Fibroblast of skin of left biceps (primary cell): Measurements from ENCODE around the gene NCAPD3.

Source experiments
- DNase-seq, 2 experiments: peaks; one replicate each; pipeline ENCODE4 v3.0.0-alpha.2; 2013; ENCODE audit warnings: low read depth in 2 of 2

NCAPD3 gene

DNA sequence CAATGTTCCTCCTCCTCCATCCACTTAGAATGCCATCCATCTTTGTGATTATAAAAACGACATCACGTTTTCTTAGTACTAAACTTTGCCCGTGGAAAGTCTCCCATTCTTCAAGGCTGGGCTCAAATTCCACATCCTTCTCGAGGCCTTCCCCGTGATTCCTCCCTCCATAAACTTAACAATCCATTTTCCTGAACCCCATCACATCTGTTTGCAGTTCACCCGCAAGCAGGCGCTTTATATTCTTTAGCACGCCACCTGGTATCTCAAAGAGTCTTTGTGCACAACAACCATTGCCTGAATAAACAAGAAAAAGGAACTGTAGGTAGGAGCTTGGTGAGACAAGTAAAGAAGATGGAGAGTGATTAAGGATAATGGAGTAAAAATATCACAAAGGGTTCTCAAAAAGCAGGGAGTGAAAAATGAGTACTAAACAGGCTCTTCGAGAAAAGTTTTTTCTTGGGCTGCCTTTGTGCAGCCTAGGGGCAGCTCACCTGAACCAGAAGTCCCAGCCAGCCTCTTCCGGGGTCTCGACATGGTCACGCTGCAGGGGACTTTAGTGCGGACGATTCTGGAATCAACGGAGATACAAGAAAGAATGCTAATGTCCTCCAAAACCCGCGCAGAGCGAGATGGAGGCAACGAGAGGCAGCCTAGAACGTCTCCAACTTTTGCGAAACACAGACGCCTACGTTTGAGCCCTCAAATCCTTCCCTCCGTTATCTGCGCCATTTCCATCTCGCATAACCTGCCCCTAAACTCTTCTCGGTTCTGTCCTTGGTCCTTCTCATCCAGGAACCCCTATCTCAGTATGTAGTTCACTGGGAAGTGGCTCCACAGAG, 28.8 kb upstream of the NCAPD3 start:
- no peak for DNase-seq

DNA sequence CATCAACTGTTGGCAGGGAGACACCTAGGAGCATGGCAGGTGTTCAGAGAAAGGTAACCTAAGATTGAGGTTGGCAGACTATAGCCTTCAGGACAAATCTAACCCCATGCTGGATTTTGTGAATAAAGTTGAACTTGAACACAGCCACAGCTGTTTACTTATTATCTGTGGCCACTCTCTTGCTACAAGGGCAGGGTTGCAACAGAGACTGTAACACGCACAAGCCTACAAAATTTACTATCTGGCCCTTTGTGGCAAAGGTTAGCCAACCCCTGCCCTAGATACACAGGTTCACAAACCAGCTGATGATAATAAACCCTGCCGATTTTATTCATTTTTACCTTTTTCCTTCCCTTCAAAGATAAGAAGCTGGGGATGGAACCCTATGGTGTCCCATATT, 26.9 kb upstream of the NCAPD3 start:
- DNase-seq = no peak

DNA sequence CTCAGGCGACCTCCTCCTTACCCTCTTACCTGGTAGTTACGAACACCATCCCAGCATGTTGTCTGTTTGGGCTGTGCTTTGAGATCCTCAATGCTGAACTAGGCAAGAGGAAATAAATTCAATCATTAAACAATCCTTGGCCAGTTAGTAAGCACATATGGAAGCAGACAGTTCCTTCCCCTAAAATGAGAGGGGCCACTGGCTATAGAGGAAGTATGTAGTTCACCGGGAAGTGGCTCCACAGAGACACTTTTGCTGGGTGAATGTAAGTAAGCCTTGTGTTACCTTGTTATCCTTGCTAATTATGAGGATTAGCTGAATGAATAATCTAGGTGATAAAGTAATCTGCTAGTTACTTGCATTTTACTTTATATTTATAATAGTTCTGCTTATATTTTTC, 26.5 kb upstream of the NCAPD3 start:
- DNase-seq = no peak

DNA sequence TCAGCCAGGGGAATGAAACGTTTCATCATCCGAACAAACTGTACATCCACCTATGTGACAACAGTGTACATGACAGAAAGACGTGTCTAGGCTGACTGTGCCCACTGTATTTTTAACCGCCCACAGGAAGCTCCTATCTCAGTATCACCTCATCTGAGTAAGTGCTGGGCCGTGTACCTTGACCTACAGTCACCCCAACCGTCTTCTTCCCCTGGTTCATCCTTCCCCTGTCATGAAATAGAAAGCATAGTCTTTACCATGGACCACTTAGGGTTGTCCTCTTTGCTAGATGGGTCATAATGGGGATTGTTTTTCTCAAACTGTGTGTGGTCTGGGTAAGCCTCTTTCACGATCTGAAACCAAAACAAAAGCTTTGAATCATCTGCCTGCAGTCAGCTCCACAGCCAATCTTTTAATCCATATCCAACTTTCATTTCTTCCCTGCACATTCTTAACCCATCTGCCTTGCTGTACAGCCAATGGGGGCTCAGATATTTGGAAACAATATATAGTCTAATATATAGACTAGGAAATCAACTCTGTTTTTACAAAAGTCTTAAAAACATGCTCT, 25.2 kb upstream of the NCAPD3 start:
- DNase-seq = no peak

DNA sequence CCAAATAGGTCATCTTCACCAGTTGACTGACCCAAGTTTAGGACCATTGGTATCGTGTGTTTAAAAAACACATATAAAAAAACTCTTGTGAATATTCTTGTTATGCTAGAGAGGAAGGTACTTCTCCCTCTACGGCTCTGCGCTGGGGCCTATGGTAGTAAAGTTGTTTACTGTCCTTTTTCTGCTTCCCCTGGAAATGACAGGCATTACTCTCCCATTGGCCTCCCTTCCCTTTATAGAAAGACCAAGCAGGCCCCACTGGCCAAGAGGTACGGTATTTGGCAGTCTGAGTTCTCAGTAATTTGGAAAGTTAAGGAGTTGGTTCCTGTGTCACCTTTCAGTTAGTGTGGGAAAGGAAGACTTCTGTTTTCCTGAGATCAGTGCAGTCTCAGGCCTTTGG, 22.9 kb upstream of the NCAPD3 start:
- no peak for DNase-seq

DNA sequence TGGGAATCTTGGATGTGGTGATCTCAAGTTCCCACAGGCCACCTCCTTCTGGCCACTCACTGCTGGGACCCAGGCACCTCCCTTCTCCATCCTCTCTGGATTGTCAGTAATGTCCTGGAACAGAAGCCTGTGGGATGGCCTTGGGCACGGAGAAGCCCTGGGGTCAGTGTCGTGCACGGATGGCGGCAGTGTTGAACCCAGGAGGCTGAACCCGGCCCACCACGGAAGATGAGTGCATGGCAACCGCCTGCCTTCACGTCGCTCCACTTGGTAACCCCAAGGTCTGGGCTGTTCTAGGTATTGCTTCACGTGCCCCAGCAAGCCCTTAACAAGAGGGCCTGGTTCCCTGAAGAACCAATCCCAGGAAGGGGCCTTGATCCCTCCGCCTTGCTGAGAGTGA, 22.3 kb upstream of the NCAPD3 start:
- DNase-seq = no peak

DNA sequence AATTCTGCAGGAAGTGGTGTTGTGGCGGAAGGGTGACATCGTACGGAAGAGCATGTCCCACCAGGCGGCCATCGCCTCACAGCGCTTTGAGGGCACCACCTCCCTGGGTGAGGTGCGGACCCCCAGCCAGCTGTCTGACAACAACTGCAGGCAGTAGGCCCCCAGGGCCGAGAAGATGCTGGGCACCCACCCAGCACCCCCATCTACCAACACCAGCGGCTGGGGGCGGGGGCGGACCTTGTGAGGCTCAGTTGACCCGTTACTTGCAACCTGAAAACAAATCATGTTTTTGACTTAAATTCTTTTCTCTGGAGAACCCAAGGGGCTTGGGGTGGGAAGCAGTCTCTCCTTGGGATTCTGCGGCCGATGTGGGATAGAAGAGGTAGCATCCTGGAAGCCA, 21.7 kb upstream of the NCAPD3 start:
- no peak for DNase-seq

DNA sequence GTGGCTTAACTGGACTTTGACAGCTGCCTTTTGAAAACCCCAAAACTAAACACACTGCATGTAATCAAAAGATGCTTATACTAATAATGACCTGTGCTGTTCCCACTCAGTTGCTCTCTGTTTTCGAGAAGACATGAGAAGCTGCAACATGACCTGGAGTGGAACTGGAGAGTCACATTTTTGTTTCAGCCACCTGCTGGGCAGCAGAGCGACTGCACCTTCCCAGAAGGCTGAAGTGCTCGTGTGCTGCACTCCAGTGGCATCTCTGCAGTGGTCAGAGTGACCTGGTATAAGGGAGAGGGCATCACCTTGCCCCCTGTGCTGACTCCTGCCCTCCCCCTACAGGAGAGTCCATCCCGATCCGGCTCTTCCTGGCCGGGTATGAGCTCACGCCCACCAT, 20.8 kb upstream of the NCAPD3 start:
- no peak for DNase-seq

DNA sequence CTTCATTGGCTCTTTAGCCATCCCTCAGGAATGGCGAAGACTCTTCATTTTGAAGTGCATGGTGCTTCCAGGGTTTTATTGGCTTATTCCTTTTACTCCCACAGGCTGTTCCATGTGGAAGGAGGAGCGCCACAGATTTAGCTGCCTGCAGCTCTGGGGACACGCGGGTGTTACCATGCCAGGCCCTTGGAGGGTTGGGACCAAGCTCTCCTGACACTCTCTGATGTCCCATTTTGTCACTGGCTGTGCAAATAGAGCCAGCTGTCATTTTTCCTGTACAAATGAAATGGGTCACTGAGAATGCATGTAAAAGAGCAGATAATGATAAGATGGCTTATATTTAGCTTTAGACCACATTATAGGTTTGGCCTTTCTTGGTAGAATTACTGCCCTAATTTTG, 20.1 kb upstream of the NCAPD3 start:
- DNase-seq = no peak

DNA sequence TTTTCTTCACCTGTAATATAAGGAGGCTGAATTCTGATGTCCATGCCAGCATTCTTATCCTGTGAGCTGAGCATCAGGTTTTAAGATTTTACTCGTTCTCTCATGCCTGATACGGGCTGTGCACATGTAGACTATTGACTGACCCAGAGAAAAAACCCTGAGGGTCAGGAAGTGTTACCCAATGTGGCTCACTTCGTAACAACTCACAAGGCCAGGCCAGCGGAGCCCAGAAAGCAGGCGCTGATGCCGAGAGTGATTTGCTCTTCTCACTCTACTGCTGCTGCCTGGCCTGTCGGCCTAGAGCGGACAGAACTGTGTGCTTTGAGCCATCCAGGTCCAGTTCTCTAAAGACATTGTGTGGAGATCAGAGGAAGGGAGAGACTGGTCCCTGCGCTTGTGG, 18.6 kb upstream of the NCAPD3 start:
- no peak for DNase-seq

DNA sequence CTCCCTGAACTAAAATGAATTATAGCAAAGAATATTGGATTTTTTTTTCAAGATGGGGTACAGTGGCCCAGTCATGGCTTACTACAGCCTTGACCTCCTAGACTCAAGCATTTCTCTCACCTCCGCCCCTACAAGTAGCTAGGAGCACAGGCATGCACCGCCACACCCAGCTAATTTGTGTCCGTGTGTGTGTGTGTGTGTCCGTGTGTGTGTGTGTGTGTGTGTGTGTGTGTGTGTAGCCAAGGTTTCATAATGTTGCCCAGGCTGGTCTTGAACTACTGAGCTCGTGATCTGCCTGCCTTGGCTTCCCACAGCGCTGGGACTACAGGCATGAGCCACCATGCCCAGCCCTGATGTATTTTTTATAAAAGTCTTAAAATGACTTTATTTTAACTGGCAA, 16.8 kb upstream of the NCAPD3 start:
- DNase-seq = no peak

DNA sequence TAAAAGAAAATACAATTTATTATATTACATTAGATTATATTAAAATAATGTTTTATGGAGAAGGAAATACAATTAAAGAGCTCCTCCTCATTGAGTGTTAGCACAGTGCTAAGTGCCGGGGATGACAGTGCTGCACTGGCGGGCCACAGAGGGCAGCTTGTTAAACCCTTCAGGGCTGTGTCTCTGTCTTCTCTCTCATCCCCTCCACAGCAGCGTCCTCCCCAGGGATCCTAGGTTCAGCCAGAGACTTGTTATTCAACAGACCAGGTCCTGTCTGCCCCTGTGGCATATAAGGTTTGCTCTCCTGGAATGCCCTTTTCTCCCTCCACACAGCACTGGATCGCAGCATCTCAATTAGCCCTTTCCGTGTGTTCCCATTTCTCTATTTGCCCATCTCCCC, 15.2 kb upstream of the NCAPD3 start:
- no peak for DNase-seq

DNA sequence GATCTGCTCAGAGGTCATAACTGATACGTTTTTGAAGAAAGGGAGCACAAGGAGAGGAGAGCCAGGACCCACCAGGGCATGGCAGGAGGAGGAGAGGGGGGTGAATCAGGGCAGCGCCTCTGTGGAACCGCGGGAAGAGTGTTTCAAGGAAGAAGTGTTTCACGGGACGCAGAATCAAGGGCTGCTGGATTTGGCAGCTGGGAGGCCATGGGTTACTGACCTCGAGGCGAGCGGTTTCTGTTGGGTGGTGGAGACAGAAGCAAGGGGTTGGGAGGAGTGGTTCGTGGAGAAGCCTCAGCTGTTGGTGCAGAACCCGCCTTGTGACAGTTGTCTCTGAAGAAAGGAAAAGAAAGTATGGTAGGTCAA, 13.8 kb upstream of the NCAPD3 start:
- no peak for DNase-seq

DNA sequence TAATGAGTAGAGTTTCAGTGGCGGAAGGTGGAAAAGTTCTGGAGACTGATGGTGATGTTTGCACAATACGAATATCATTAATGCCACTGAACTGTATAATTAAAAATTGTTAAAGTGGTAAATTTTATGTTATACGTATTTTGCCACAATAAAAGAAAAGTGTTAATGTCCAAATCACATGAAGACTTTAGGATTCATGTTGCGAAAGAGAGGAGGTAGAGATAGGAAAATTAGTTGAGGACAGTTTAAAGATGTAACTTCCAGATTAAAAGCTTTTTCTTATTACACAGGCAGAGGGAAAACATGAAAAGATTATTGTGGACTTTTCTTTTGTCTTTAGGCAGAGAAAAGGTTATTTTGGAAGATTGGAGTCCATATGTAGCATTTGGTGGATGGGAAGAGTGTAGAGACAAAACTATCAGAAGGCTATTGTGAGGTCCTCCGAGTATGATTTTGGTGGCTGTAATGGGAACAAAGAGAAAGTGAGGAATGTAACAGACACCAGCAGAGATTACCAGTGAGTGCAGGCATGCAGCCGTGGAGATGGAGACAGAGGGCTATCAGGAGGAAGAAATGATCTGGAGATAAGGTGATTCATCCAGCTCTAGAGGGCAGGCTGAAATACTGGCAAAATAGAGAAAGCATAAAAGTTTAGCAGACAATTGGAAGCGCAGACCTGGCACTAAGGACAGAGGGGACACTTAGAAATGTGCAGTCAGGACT, 13.2 kb upstream of the NCAPD3 start:
- no peak for DNase-seq

DNA sequence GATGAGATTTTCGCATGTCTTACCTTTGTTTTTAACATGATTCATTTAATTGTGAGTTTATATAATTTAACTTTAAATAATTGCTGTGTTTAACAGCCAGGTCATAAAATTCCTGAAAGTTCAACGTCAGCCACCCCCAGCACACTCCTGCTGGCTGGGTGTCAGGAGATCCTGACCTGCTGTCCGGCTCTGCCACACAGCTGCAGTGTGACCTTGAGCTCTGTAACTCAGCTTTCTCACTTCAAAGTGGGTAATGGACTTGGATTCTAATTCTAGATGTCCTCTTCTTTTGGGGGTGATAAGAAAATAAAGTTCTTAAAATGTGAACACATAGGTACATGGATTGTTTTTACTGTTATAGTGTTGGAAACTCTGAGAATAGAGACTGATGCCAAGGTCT, 11.6 kb upstream of the NCAPD3 start:
- DNase-seq = no peak

DNA sequence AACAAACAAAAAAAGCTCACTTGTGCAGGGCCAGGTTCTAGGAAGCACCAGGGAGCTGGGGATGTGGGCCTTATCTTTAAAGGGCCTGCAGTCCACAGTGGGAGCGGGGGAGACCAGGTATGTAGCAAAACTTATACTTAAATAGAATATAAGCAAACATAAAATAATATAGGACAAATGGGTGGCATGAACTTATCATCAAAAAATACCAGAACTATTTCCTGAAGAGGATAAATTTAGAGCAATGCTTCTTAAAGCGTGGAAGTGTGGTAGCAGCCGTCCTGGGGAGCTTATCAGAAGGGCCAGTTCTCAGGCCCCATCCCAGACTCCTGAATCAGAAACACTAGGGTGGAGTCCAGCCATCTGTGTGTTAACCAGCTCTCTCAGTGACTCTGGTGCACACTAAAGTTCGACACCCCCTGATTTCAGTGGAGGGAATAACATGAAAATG, 10.0 kb upstream of the NCAPD3 start:
- DNase-seq = no peak

DNA sequence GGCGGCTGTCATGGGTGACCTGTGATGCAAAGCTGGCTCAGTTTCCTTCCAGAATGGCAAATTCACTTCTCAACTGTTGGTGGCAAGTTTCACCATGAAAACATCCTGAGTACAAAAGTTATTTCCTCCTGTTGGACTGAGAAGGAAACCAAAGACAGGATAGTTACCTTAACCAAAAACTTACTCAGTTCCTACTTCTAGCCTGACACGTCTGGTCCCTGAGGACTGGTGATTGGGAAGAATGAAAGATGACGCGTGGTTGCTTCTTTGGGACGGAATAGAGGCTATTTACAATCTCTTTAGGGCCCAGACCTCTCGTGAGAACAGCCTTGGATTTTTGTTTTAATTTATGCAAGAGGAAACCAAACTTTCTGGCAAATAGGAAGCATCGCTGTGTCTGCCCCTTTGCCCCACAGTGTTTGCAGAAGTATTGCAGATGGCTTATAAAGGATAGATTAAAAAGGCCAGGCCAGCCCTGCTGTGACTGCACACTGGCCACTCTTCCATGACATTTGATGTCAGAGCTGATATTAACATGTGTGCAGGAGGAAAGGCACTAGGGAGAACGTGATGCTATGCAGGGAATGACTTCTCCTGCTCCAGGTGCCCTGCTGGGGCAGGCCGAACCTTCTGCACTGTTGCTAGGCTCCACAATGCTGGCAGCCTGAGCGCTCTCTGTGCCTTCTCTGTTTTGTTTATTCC, 8.3 kb upstream of the NCAPD3 start:
- no peak for DNase-seq

DNA sequence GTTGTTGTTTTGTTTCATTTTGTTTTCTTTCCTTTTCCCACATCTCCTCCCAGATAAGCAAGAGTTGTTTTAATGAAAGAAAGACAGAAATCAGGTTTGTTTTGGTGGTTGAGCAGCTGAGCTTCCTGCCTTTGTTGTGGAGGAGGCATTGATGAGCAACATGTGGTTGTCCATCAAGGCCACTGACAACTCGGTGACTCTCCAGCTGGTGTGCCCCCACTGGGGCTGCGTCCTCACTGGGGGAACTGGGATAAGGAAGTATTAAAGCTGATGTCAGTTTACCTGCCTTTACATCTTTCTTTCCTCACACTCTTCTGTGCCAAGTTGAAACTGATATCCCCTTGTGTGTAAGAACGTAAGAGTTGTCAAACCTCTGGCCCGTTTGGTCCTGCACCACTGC, 6.6 kb upstream of the NCAPD3 start:
- DNase-seq = no peak

DNA sequence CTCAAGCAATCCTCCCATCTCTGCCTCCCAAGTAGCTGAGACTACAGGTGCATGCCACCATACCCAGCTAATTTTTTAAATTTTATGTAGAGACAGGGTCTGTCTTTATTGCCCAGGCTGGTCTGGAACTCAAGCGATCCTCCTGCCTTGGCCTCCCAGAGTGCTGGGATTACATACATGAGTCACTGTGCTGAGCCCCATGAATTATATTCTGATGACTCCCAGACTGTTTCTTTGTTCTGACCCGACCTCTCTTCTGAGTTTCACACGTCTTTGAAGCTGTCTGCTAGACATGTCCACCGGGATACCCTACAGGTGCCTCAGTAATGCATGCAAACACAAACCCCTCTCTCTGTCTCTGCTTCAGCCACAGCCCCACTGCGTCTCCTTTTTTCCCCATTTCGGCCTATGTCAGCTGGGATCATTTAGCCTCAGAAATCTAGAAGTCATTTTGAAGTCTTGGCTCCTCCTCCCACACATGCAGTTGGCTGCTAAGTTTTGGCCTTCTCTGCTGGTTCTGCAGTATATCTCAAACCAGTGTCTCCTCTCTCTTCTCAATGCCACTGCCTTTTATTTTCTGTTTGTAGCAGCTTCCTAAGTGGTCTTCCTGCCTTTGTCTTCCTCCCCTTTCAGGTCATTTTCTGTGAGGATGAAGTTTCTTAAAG, 5.5 kb upstream of the NCAPD3 start:
- no peak for DNase-seq

DNA sequence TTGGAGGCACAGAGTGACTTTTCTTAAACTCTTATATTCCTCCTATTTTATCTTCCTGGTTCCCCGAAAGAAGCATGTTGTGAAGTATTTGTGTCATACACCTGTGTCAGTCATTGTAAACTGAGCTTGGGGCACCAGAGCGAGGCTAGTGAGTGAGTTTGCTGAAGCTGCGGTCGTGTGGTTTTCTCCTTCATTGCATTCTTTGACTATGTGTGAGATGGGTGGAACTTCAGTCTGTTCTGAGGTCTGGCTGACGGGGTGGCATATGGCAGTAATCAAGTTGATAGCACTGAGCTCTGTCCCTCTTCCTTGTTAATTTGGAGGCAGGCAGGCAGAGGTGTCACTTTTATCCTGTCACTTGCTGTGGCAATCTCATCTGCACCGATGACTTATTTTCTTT, 4.9 kb upstream of the NCAPD3 start:
- peak; percentile 18 to 26 for DNase-seq

DNA sequence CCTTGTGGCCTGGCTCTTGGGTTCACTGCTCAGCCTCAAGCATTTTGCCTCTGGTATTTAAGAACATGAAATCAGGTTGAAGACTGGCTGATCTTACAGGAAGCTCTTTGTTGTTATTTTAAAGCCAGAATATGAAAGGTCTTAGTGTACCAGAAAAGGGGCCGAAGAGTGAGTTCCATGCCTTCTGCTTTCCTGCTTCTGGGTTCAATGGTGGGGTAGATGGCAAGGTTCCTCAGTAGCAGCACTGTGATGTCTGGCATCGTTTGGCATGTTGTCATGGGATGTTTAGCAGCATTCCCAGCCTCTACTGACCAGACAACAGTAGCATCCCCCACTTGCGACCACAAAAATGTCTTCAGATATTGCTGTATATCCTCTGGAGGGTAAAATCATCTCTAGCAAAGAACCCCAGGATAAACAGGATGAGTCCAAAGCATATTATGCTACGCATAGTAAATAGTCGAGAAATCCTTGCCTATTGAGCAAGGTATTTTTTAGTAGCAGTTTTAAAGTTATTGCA, 3.1 kb upstream of the NCAPD3 start:
- no peak for DNase-seq
